Activated CD8-positive, alpha-beta memory T cell treated with anti-CD3 and anti-CD28 coated beads, Interleukin-2, amount 50 U/mL, for 24 hours (primary cell): ENCODE results near the gene ACAP2.
A peak's percentile ranks its signal among the peaks of the same experiment; 100 is the strongest.
"Not testable (repeated sequence)": the region's sequence is repeated elsewhere in the genome, so short reads cannot be mapped to it uniquely, and the experiment has no call there.

ENCODE experiments used
- DNase-seq: peaks from one replicate; pipeline ENCODE4 v3.0.0-alpha.2; 2020; ENCODE audit errors: extremely low read depth

ACAP2 gene, protein sequence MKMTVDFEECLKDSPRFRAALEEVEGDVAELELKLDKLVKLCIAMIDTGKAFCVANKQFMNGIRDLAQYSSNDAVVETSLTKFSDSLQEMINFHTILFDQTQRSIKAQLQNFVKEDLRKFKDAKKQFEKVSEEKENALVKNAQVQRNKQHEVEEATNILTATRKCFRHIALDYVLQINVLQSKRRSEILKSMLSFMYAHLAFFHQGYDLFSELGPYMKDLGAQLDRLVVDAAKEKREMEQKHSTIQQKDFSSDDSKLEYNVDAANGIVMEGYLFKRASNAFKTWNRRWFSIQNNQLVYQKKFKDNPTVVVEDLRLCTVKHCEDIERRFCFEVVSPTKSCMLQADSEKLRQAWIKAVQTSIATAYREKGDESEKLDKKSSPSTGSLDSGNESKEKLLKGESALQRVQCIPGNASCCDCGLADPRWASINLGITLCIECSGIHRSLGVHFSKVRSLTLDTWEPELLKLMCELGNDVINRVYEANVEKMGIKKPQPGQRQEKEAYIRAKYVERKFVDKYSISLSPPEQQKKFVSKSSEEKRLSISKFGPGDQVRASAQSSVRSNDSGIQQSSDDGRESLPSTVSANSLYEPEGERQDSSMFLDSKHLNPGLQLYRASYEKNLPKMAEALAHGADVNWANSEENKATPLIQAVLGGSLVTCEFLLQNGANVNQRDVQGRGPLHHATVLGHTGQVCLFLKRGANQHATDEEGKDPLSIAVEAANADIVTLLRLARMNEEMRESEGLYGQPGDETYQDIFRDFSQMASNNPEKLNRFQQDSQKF

DNA sequence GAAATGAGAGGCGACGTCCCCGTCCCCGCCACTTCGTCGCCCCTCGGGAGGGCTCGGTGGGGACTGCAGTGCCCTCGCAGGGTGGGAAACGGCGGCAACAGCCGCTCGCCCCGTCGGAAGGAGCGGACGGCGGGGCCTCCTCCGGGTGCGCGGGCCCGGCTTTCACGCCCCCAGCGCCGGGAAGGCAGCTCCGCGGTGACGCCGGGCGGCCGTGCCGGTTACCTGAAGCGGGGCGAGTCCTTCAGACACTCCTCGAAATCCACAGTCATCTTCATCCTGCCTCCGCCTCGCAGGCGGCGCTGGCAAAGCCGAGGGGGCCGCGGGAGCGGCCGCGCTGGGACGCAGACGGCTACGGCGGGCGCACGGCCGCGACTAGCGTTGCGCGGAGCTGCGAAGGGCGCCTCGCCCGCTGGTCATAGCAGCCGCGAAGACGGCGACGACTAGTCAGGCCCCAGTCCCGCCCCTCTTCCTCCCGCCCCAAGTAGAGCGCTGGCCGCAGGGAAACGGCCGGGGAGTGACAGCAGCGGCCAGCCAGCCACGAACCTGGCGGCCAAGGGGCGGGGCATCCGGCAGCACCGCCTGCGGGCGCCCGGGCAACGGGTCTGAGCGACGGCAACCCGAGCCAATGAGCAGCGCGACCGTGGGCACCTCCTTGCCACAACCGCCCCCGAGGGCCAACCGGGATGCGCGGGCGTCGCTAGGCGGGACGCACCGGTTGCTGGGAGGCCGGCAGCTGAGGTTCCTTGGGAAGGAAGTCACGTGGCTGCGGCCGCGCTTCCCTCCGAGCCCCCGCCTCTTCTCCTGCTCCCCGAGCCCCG lies at the start of gene ACAP2:
TSS of gene ACAP2 (minus strand) at position 448 of the 818 bp plus-strand sequence. CDS start at position 275, 173 bp downstream.
- peak; percentile 96 for DNase-seq

DNA sequence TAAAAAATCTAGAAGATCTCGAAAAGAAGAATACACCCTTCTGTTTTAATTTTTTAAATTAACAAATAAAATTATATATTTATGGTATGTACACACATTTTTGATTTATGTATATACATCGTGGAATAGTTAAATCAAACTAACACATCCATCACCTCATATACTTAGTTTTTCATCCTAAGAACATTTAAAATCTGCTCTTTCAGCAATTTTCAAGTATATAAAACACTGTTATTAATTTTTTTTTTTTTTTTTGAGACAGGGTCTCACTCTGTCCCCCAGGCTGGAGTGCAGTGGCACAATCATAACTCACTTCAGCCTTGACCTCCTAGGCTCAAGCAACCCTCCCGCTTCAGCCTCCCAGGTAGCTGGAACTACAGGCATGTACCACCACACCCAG lies 32.8 kb upstream of the ACAP2 start:
- DNase-seq: no peak

- DNase-seq: not testable (repeated sequence)
Measured at GRCh38 chr3:195475116-195475515, 32.3 kb upstream of the ACAP2 start.

- DNase-seq: no peak
Measured at GRCh38 chr3:195468841-195469240, 26.0 kb upstream of the ACAP2 start.

GRCh38 chr3:195468391-195468776 lies 25.6 kb upstream of the ACAP2 start:
- DNase-seq: no peak

DNA sequence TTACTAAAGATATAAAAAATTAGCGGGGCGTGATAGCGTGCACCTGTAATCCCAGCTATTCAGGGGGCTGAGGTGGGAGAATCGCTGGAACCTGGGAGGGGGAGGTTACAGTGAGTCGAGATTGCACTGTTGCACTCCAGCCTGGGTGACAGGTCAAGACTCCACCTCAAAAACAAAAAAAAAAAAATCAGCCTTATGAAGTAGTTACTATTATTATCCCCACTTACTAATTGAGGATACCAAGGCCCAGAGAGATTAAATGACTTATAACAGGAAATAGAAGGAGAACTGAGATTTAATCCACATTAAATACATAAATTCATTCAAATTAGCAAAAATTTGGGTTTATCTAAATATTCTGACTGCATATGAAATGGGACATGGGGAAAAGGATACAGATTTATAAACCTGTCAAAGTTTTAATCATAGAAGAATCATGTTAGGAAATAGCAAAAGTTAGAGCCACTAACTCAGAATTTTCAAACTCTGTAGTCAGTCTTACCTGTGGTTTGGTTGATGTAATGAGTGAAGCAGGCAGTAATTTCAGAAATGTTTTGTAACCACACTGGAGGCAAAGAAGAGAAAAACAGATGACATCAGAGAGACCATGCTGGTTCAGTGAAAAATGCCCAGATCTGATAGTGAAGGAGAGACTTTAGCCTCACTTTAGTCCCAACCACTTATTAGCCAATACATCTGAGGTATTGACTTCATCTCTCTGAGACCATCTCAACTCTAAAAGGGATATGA lies 25.0 kb upstream of the ACAP2 start:
- DNase-seq: no peak

DNA sequence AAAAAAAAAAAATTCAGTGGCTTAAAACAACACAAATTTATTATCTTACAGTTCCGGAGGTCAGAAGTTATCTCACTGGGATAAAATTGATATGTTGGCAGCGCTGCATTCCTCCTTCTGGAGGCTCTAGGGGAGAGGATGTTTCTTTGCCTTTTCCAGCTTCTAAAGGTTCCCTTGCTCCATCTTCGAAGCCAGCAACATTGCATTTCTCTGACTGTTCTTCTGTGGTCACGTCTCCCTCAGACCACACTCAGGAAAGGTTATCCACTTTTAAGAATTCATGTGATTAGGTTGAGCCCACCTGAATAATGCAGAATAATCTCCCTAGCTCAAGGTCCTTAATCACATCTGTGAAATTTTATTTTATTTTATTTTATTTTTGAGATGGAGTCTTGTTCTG lies 23.4 kb upstream of the ACAP2 start:
- DNase-seq: no peak

GRCh38 chr3:195462922-195463321 lies 20.1 kb upstream of the ACAP2 start:
- not testable (repeated sequence) for DNase-seq

DNA sequence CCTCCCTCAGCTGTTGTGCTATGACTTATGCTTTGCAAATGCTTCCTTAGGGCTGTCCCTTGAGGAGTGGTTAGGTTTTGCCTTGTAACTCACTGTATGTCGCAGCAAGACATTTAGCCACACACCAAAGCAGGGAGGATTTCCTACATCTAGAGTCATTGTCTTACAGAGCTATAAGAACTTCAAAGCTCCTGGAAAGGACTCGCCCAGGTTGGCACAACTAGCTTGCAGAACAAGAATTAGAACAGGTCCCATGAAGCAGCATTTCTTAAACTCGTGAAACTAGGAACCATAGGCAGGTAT lies 19.4 kb upstream of the ACAP2 start:
- DNase-seq: no peak

GRCh38 chr3:195461594-195462307 lies 18.9 kb upstream of the ACAP2 start:
- DNase-seq: no peak

DNA sequence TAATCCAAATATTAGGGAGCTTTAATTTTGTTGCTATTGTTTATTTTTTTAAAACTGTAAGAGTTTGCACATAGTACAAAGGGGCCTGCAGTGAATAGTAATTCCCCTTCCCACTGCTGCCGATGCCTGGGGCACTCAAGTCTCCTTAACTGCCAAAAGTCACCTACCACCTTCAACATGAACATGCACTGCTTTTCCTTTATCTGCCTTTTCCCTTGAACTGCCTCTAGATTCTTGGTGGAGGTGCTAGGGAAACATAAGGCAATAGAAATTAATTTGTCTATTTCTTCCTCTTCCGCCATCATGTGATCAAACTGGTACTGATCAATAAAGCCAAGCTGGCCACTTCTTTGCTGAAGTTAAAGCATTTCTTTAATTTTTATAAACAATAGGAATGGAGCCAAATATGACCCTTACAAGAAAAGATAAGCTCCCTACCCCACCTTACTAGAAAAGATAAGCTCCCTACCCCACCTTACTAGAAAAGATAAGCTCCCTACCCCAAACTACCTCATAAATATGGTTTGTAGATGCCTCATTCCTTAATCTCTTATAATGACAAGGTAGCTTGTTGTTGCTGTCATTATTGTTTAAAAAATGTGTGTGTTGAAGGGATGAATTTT lies 17.4 kb upstream of the ACAP2 start:
- DNase-seq: no peak

DNA sequence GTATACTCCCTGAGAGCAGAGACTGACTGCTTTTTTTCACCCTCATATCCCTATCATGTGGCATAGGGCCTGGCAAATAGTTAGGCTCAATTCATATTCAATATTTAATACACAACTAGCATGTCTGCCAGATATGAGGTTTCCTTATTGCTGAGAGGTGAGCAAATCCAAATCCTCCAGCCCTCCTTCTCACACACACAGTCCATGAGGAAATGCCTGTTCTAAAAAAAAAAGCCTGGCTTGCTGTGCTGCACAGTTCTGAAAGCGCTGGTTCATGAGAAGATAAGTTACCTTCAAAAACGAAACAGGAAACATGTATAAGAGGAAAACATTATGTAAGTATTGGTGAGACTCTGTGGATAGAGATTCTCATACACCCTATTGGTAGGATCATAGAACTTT lies 15.5 kb upstream of the ACAP2 start:
- DNase-seq: no peak

- no peak for DNase-seq
Measured at GRCh38 chr3:195455789-195456188, 13.0 kb upstream of the ACAP2 start.

DNA sequence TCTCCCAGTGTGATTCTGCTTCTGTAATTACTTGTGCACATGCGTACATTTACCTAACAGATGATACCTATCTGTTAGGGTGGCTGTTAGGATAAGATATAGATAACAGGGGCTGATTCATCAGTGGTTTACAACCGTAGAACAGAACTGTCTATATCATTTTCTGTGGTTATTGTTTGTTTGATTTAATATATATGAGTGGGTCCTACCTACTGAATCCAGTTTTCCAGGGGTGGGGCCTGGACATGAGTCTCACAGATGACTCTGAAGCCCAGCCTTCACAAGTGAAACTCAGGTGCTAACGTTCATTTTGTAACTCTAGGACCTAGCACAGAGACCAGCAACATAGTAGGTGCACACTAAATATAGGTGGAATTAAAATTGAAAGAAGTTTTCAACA lies 10.4 kb upstream of the ACAP2 start:
- no peak for DNase-seq

- DNase-seq: no peak
Measured at GRCh38 chr3:195451373-195452015, 8.7 kb upstream of the ACAP2 start.

DNA sequence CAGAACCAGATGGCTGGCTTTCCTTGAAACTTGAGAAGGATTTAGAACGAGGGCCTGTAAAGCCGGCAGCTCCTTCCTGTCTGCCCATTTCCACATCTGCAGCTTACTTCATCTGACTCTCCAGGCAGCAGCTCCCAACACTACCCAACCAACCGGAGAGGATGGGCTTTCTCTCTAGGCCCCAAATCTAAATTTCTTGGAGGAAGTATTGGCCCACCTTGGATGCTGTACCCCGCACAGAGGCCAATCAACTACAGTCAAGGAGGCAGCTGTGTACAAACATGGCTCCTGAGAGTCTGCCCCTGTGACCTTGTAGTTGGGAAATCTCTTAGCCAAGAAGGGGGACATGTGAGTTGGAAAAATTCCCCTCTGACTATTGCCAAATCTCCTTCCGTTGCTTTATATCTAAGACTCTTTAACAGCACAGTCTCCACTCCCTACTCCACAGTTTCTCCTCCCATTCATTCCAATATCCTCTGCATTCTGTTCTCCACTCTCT lies 8.0 kb upstream of the ACAP2 start:
- DNase-seq: no peak

DNA sequence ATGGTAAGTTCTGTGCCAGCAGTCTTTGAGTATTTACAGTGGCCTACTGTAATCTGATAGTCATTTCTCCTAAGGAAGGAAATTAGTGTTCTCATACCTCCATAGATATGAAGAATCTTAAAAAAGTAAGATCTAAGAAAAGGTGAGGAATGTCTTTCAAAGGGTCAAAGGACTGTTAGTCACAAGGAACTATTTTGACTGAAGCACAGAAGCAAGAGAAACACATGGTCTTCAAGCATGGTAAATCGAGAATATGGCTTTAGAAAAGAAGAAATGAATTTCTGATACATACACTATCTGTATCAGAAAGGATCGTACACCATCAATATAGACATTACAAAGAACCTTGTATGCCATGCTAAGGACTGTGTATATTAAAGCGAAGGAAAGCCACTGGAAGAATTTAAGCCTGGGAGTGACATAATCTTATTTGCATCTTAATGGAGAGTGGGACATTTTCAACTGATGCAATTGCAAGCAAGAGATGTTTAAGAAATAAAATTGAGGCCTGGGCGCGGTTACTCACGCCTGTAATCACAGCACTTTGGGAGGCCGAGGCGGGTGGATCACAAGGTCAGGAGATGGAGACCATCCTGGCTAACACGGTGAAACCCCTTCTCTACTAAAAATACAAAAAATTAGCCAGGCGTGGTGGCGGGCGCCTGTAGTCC lies 5.5 kb upstream of the ACAP2 start:
- no peak for DNase-seq

- no peak for DNase-seq
Measured at GRCh38 chr3:195447201-195447600, 4.4 kb upstream of the ACAP2 start.

- no peak for DNase-seq
Measured at GRCh38 chr3:195446359-195446758, 3.5 kb upstream of the ACAP2 start.
